H1 (cell line): ENCODE data around the gene UNC79. TPM values are rescaled to one million over a fixed set of nuclear protein-coding genes. Genes with fewer than 3 reads are reported as not detected.

Source experiments
- CTCF ChIA-PET: fragments of 300-600 bp; sonication (Branson Sonifier 250); formaldehyde crosslinking; loops from one replicate; lab custom pipeline; 2021; ENCODE audit not compliant: partially characterized antibody; lab: Charles Lee
- POLR2A ChIA-PET: fragments of 300-600 bp; sonication (Branson Sonifier 250); formaldehyde crosslinking; loops from one replicate; lab custom pipeline; 2021; ENCODE audit warnings: inconsistent platforms; ENCODE audit not compliant: partially characterized antibody; lab: Charles Lee
- DNase-seq, 2 experiments: peaks; one replicate each; pipeline versions ENCODE4 v3.0.0 to v3.0.0-alpha.2; 2010 to 2022; ENCODE audit warnings: low spot score in 2 of 2, low read depth in 1 of 2, mixed read lengths in 1 of 2
- FAIRE-seq: peaks from 2 replicates; lab custom pipeline; 2011; peaks lifted over from hg19 to GRCh38; lab: Jason Lieb, UNC
- H2AFZ ChIP-seq: 2 replicates; pipeline ENCODE4 v1.8.1; 2012; ENCODE audit warnings: low read length, inconsistent platforms
- H2AK5ac ChIP-seq: 2 replicates; pipeline ENCODE4 v1.6.1; 2013; ENCODE audit warnings: low read depth, low read length
- H2BK120ac ChIP-seq: replicated peaks from 2 replicates; pipeline ENCODE3; 2013; ENCODE audit warnings: low read depth, low read length, inconsistent platforms
- H2BK12ac ChIP-seq: 2 replicates; pipeline ENCODE4 v1.6.1; 2013; ENCODE audit warnings: low read depth, low read length
- H2BK15ac ChIP-seq: 2 replicates; pipeline ENCODE4 v1.6.1; 2013; ENCODE audit warnings: low read length
- H2BK20ac ChIP-seq: 2 replicates; pipeline ENCODE4 v1.6.1; 2013; ENCODE audit warnings: low read length
- H2BK5ac ChIP-seq: 2 replicates; pipeline ENCODE4 v1.6.1; 2013; ENCODE audit warnings: low read depth, low read length
- H3K14ac ChIP-seq: 2 replicates; pipeline ENCODE4 v1.6.1; 2013; ENCODE audit warnings: inconsistent platforms; ENCODE audit not compliant: insufficient read length
- H3K18ac ChIP-seq: 2 replicates; pipeline ENCODE4 v1.6.1; 2013; ENCODE audit warnings: low read length; ENCODE audit errors: extremely low read depth
- H3K23ac ChIP-seq: 2 replicates; pipeline ENCODE4 v1.6.1; 2013; ENCODE audit warnings: inconsistent platforms; ENCODE audit not compliant: insufficient read length
- H3K23me2 ChIP-seq: 2 replicates; pipeline ENCODE4 v1.6.1; 2013; ENCODE audit warnings: low read depth, low read length
- H3K27ac ChIP-seq: 2 replicates; pipeline ENCODE4 v1.6.1; 2011; ENCODE audit warnings: low read depth, low read length, inconsistent platforms
- H3K27me3 ChIP-seq, 4 experiments: replicated peaks in 1 of 4; 1 replicate in 1 of 4; 2 replicates in 3 of 4; pipeline versions ENCODE4 v1.6.1 to v1.8.1; 2011 to 2013; ENCODE audit warnings: low read length in 3 of 4, mild to moderate bottlenecking in 3 of 4, inconsistent platforms in 2 of 4, mixed read lengths in 2 of 4, moderate library complexity in 1 of 4; ENCODE audit not compliant: control insufficient read depth in 3 of 4, insufficient read depth in 3 of 4; ENCODE audit errors: extremely low read depth in 1 of 4
- H3K36me3 ChIP-seq, 4 experiments: 2 replicates each; pipeline versions ENCODE4 v1.6.1 to v1.8.1; 2011 to 2013; ENCODE audit warnings: mild to moderate bottlenecking in 4 of 4, low read length in 3 of 4, moderate library complexity in 2 of 4, control low read depth in 1 of 4, inconsistent platforms in 1 of 4; ENCODE audit not compliant: insufficient read depth in 4 of 4, control insufficient read depth in 2 of 4
- H3K4ac ChIP-seq: replicated peaks from 2 replicates; pipeline ENCODE3; 2013; ENCODE audit warnings: low read length, low read depth, mixed read lengths, inconsistent platforms; ENCODE audit not compliant: insufficient read length
- H3K4me1 ChIP-seq, 4 experiments: replicated peaks in 1 of 4; 1 replicate in 1 of 4; 2 replicates in 3 of 4; pipeline versions ENCODE4 v1.6.1 to v1.8.1; 2011 to 2013; ENCODE audit warnings: low read length in 3 of 4, inconsistent platforms in 2 of 4, mixed read lengths in 1 of 4; ENCODE audit not compliant: insufficient read depth in 4 of 4, control insufficient read depth in 3 of 4
- H3K4me2 ChIP-seq, 2 experiments: 2 replicates each; pipeline versions ENCODE4 v1.6.1 to v1.8.1; 2011 to 2013; ENCODE audit warnings: low read depth in 2 of 2, low read length in 2 of 2, control low read depth in 1 of 2, inconsistent platforms in 1 of 2, mild to moderate bottlenecking in 1 of 2; ENCODE audit not compliant: insufficient read depth in 1 of 2
- H3K4me3 ChIP-seq, 4 experiments: fragments of 200-600, 300-600 bp in 1 of 4; sonication (generic), shearing (Covaris generic), sonication (Bioruptor Twin) in 1 of 4; 2 replicates each; pipeline versions ENCODE4 v1.5.1 to v1.8.1; 2011 to 2016; ENCODE audit warnings: low read length in 4 of 4, low read depth in 3 of 4, control low read depth in 2 of 4, inconsistent platforms in 2 of 4, mild to moderate bottlenecking in 2 of 4, mixed read lengths in 1 of 4, moderate library complexity in 1 of 4; ENCODE audit not compliant: insufficient read depth in 2 of 4; ENCODE audit errors: extremely low read depth in 1 of 4
- H3K56ac ChIP-seq: replicated peaks from 2 replicates; pipeline ENCODE3; 2013; ENCODE audit warnings: low read depth, mild to moderate bottlenecking, mixed read lengths, low read length, inconsistent platforms; ENCODE audit not compliant: insufficient read length
- H3K79me1 ChIP-seq: 2 replicates; pipeline ENCODE4 v1.6.1; 2013; ENCODE audit warnings: low read depth, low read length, control low read depth
- H3K79me2 ChIP-seq, 2 experiments: 2 replicates each; pipeline versions ENCODE4 v1.6.1 to v1.8.1; 2012 to 2013; ENCODE audit warnings: low read length in 2 of 2, mild to moderate bottlenecking in 2 of 2, inconsistent platforms in 1 of 2; ENCODE audit not compliant: insufficient read depth in 2 of 2, control insufficient read depth in 1 of 2
- H3K9ac ChIP-seq, 4 experiments: replicated peaks in 1 of 4; 1 replicate in 1 of 4; 2 replicates in 3 of 4; pipeline versions ENCODE4 v1.6.1 to v1.8.1; 2011 to 2013; ENCODE audit warnings: low read depth in 3 of 4, low read length in 3 of 4, control low read depth in 2 of 4, mild to moderate bottlenecking in 2 of 4, moderate library complexity in 2 of 4, inconsistent platforms in 1 of 4; ENCODE audit errors: extremely low read depth in 1 of 4
- H3K9me3 ChIP-seq, 2 experiments: 2 replicates each; pipeline versions ENCODE4 v1.6.1 to v1.8.1; 2012 to 2013; ENCODE audit warnings: mild to moderate bottlenecking in 2 of 2, moderate library complexity in 2 of 2, control low read depth in 1 of 2, inconsistent platforms in 1 of 2, low read depth in 1 of 2, low read length in 1 of 2, mixed read lengths in 1 of 2; ENCODE audit not compliant: insufficient read depth in 2 of 2
- H4K20me1 ChIP-seq, 2 experiments: replicated peaks in 1 of 2; 2 replicates each; pipeline versions ENCODE3 to v1.8.1; 2011 to 2013; ENCODE audit warnings: inconsistent platforms in 2 of 2, low read length in 2 of 2, mild to moderate bottlenecking in 1 of 2; ENCODE audit not compliant: insufficient read depth in 2 of 2, control insufficient read depth in 1 of 2
- H4K5ac ChIP-seq: 2 replicates; pipeline ENCODE4 v1.6.1; 2013; ENCODE audit warnings: low read length, low read depth, mixed read lengths, inconsistent platforms; ENCODE audit not compliant: insufficient read length
- H4K8ac ChIP-seq: 2 replicates; pipeline ENCODE4 v1.8.0; 2013; ENCODE audit warnings: mild to moderate bottlenecking, moderate library complexity, low read length, inconsistent platforms; ENCODE audit not compliant: insufficient read depth; ENCODE audit errors: extremely low read depth
- H4K91ac ChIP-seq: replicated peaks from 2 replicates; pipeline ENCODE3; 2013; ENCODE audit warnings: low read length, mixed read lengths, inconsistent platforms; ENCODE audit not compliant: insufficient read length
- ATF2 ChIP-seq: IDR thresholded peaks from 2 replicates; pipeline ENCODE4 v1.6.1; 2012; ENCODE audit warnings: low read length, inconsistent platforms
- CEBPB ChIP-seq: IDR thresholded peaks from 2 replicates; pipeline ENCODE4 v1.6.1; 2012; ENCODE audit warnings: low read depth, low read length
- CTBP2 ChIP-seq: IDR thresholded peaks from 2 replicates; pipeline ENCODE4 v1.7.0; 2011; ENCODE audit warnings: borderline replicate concordance, mild to moderate bottlenecking, moderate library complexity, mixed read lengths, low read length; ENCODE audit not compliant: insufficient read depth, insufficient read length
- CTCF ChIP-seq, 3 experiments: IDR thresholded peaks; 1 replicate in 2 of 3; 2 replicates in 1 of 3; pipeline versions ENCODE4 v1.5.1 to v1.6.1; 2011; ENCODE audit warnings: low read length in 3 of 3, mild to moderate bottlenecking in 3 of 3, inconsistent platforms in 2 of 3, low read depth in 1 of 3, moderate library complexity in 1 of 3; ENCODE audit not compliant: insufficient read depth in 1 of 3; ENCODE audit errors: control extremely low read depth in 1 of 3
- NANOG ChIP-seq: IDR thresholded peaks from 2 replicates; pipeline ENCODE4 v1.6.1; 2011; ENCODE audit warnings: low read length, low read depth, mild to moderate bottlenecking, inconsistent platforms; ENCODE audit not compliant: insufficient read depth, poor library complexity, severe bottlenecking
- POU5F1 ChIP-seq: IDR thresholded peaks from 2 replicates; pipeline ENCODE4 v1.6.1; 2011; ENCODE audit warnings: low read depth, mild to moderate bottlenecking, low read length, moderate library complexity
- RAD21 ChIP-seq, 2 experiments: IDR thresholded peaks in 1 of 2; conservative IDR thresholded peaks in 1 of 2; 2 replicates each; pipeline ENCODE4 v1.6.1; 2011; ENCODE audit warnings: low read depth in 2 of 2, low read length in 2 of 2, improper control_type of control experiment in 1 of 2, inconsistent platforms in 1 of 2, mild to moderate bottlenecking in 1 of 2, moderate library complexity in 1 of 2
- SRF ChIP-seq: IDR thresholded peaks from 2 replicates; pipeline ENCODE4 v1.6.1; 2011; ENCODE audit warnings: mild to moderate bottlenecking, low read depth, low read length, moderate library complexity
- YY1 ChIP-seq: IDR thresholded peaks from 2 replicates; pipeline ENCODE4 v1.6.1; 2011; ENCODE audit warnings: low read depth, mild to moderate bottlenecking, low read length
- WGBS, 2 experiments: shearing (Covaris generic) in 1 of 2; methylation state at CpG; one replicate each; pipeline versions ENCODE4 v1.1.6 to v1.1.7; 2013 to 2015; ENCODE audit warnings: low lambda C conversion rate in 2 of 2, mixed read lengths in 2 of 2, inconsistent platforms in 1 of 2, low coverage in 1 of 2, missing lambda C conversion rate in 1 of 2; ENCODE audit not compliant: insufficient replicate concordance in 2 of 2, insufficient coverage in 1 of 2, insufficient read length in 1 of 2; ENCODE audit errors: extremely low coverage in 1 of 2, missing lambda C conversion rate in 1 of 2; 5-methylcytosine and 5-hydroxymethylcytosine counted together
- polyA plus RNA-seq, 7 experiments: library from polyadenylated mRNA; depleted of rRNA in 3 of 7; stranded (reverse) in 5 of 7; unstranded in 2 of 7; fragments of >200 nt in 5 of 7; fragments of 200-250 nt in 2 of 7; gene quantifications; 1 replicate in 5 of 7; 2 replicates in 1 of 7; 4 replicates in 1 of 7; pipeline versions ENCODE4 v1.2.1 to v1.2.3, GENCODE V29; 2011 to 2013; ENCODE audit warnings: missing spikeins in 2 of 7, mixed read lengths in 2 of 7
- total RNA-seq: library from RNA; stranded (reverse); fragmentation: NEBNext Ultra II Directional; extraction: Animal tissue kit (Norgen Biotek cat#: 25700); gene quantifications from 2 replicates; pipeline ENCODE4 v1.2.1, GENCODE V29; 2021

The UNC79 gene
- total and polyA plus RNA-seq, 2 of the 8 experiments (the other 6 are each of a cell fraction or from before 2014, with no cell fraction given): 1.8 to 2.3 TPM

- H3K9me3 ChIP-seq: no peaks in the 10 kb centered on the region
- no peak overlapping the region for H2BK15ac ChIP-seq
- no peak for FAIRE-seq
- no peak overlapping the region for H2AFZ ChIP-seq
- H3K79me1 ChIP-seq: no peaks in the 10 kb centered on the region
- H3K4me1 ChIP-seq: no peaks in the 10 kb centered on the region
- no peaks in the 10 kb centered on the region for H3K79me2 ChIP-seq
- WGBS, 2 experiments: 92% methylated on average over 16 of the region's 16 CpGs; no CpG with 5 or more reads in 1 of the 2 experiments
- no peak overlapping the region for H4K91ac ChIP-seq
- no peak overlapping the region for H3K4me3 ChIP-seq
- H2BK12ac ChIP-seq: no peak overlapping the region
- H3K18ac ChIP-seq: no peak overlapping the region
- no peak overlapping the region for H3K56ac ChIP-seq
- no peak overlapping the region for H3K14ac ChIP-seq
- no peak overlapping the region for H3K4ac ChIP-seq
- H3K4me2 ChIP-seq: no peak overlapping the region
- H3K23ac ChIP-seq: no peak overlapping the region
- no peaks in the 10 kb centered on the region for H3K27me3 ChIP-seq
- peak in 1 of 2 experiments; percentile 47 for DNase-seq
- H3K9ac ChIP-seq: no peak overlapping the region
- H2BK120ac ChIP-seq: no peak overlapping the region
- H2BK5ac ChIP-seq: no peak overlapping the region
- H4K20me1 ChIP-seq: peaks cover 0 to 3% of the 10 kb centered on the region in 2 experiments
- ChIA-PET POLR2A (no interaction called here), CTCF (interaction anchor here (0.9 to 1.5 kb wide), 5 partner anchors 9 to 305 kb away, joined by 3 to 8 read pairs (median 4); no protein-coding TSS in a partner anchor)
- no peak overlapping the region for H4K5ac ChIP-seq
- H2AK5ac ChIP-seq: no peak overlapping the region
- no peak overlapping the region for H2BK20ac ChIP-seq
- no peaks in the 10 kb centered on the region for H3K36me3 ChIP-seq
- H3K27ac ChIP-seq: no peak overlapping the region
- H3K23me2 ChIP-seq: no peaks in the 10 kb centered on the region
- H4K8ac ChIP-seq: no peak overlapping the region; the same call in 1 of the 2 replicates
- TF ChIP-seq YY1: no peak
- TF ChIP-seq CEBPB: no peak
- TF ChIP-seq CTBP2: no peak
- TF ChIP-seq POU5F1: no peak
- no peak for TF ChIP-seq SRF
- no peak for TF ChIP-seq NANOG
- TF ChIP-seq RAD21 (IDR thresholded peaks at IDR 0.05 in 1 of 2, conservative IDR thresholded peaks at IDR 0.05 in 1 of 2; ENCODE audit: low read depth in 2 of 2, low read length in 2 of 2): no peak
- TF ChIP-seq ATF2: no peak
- TF ChIP-seq CTCF (IDR thresholded peaks at IDR 0.05; ENCODE audit: control extremely low read depth in 1 of 3, insufficient read depth in 1 of 3, low read depth in 1 of 3, low read length in 3 of 3): no peak
These were observed 107.2 kb downstream of the UNC79 start for GRCh38 chr14:93537951-93538350.
